ENCODE measurements around the gene PAQR7. TPM values are rescaled to one million over a fixed set of nuclear protein-coding genes. Genes with fewer than 3 reads are reported as not detected.
A peak's percentile ranks its signal among the peaks of the same experiment; 100 is the strongest.

The PAQR7 gene
- total RNA-seq, 4 donors from 2014 or later: 6.7 to 12.1 (median 7.8) TPM

GRCh38 chr1:25872713-25873112, 2.8 kb downstream of the PAQR7 start:
- no peaks in the 10 kb centered on the region for H3K36me3 ChIP-seq
- H3K4me3 ChIP-seq: no peak overlapping the region
- no peak for DNase-seq
- H3K4me1 ChIP-seq: peaks cover 11 to 63% (median 22%) of the 10 kb centered on the region in 4 donors
- TF ChIP-seq CTCF (IDR thresholded peaks at IDR 0.05): no peak
- TF ChIP-seq POLR2A (IDR thresholded peaks at IDR 0.05): no peak
- H3K27ac ChIP-seq: peak overlapping the region in 1 of 4 donors; percentile 30
- H3K9me3 ChIP-seq: no peaks in the 10 kb centered on the region
- H3K27me3 ChIP-seq: no peaks in the 10 kb centered on the region

- TF ChIP-seq POLR2A (IDR thresholded peaks at IDR 0.05) (no peak), CTCF (IDR thresholded peaks at IDR 0.05) (no peak)
- no peak overlapping the region for H3K27ac ChIP-seq
- no peaks in the 10 kb centered on the region for H3K36me3 ChIP-seq
- peaks cover 11 to 71% (median 25%) of the 10 kb centered on the region in 4 donors for H3K4me1 ChIP-seq
- H3K9me3 ChIP-seq: no peaks in the 10 kb centered on the region
- H3K4me3 ChIP-seq: no peak overlapping the region
- peak in 1 of 3 donors; percentile 45 for DNase-seq
- no peaks in the 10 kb centered on the region for H3K27me3 ChIP-seq
Observed at GRCh38 chr1:25871704-25872494, 3.6 kb downstream of the PAQR7 start.

GRCh38 chr1:25871086-25871703, 4.3 kb downstream of the PAQR7 start:
- DNase-seq: peak in 1 of 3 donors; percentile 33
- peaks cover 11 to 75% (median 24%) of the 10 kb centered on the region in 4 donors for H3K4me1 ChIP-seq

GRCh38 chr1:25870614-25871013, 4.9 kb downstream of the PAQR7 start:
- TF ChIP-seq POLR2A (IDR thresholded peaks at IDR 0.05): no peak
- no peak overlapping the region for H3K4me3 ChIP-seq
- H3K27me3 ChIP-seq: no peaks in the 10 kb centered on the region
- no peak overlapping the region for H3K27ac ChIP-seq
- H3K36me3 ChIP-seq: no peaks in the 10 kb centered on the region
- no peak for DNase-seq
- H3K9me3 ChIP-seq: no peaks in the 10 kb centered on the region
- H3K4me1 ChIP-seq: peaks cover 10 to 69% (median 22%) of the 10 kb centered on the region in 4 donors

More at GRCh38 chr1:25871086-25871703, 4.3 kb downstream of the PAQR7 start:
- TF ChIP-seq CTCF (IDR thresholded peaks at IDR 0.05): no peak
- TF ChIP-seq POLR2A (IDR thresholded peaks at IDR 0.05): no peak
- H3K9me3 ChIP-seq: no peaks in the 10 kb centered on the region
- H3K27me3 ChIP-seq: no peaks in the 10 kb centered on the region
- H3K36me3 ChIP-seq: no peaks in the 10 kb centered on the region
- no peak overlapping the region for H3K4me3 ChIP-seq
- peak overlapping the region in 1 of 4 donors; percentile 15 for H3K27ac ChIP-seq

- no peaks in the 10 kb centered on the region for H3K9me3 ChIP-seq
- peaks cover 8 to 67% (median 22%) of the 10 kb centered on the region in 4 donors for H3K4me1 ChIP-seq
- no peak for TF ChIP-seq POLR2A (IDR thresholded peaks at IDR 0.05)
- no peak for TF ChIP-seq CTCF (IDR thresholded peaks at IDR 0.05)
- H3K36me3 ChIP-seq: no peaks in the 10 kb centered on the region
- DNase-seq: peak in 1 of 3 donors; percentile 40
- no peak overlapping the region for H3K27ac ChIP-seq
- H3K27me3 ChIP-seq: no peaks in the 10 kb centered on the region
- no peak overlapping the region for H3K4me3 ChIP-seq
Observed at GRCh38 chr1:25869909-25870606, 5.5 kb downstream of the PAQR7 start.
